Inflammatory macrophage (primary cell): Measurements from ENCODE around the gene MANEAL.
"Not testable (repeated sequence)": the region's sequence is repeated elsewhere in the genome, so short reads cannot be mapped to it uniquely, and the experiment has no call there.

Source experiments
- DNase-seq, 2 donors: peaks; one replicate each; pipeline ENCODE4 v3.0.0-alpha.2; 2020 to 2022
- total RNA-seq, 18 experiments: gene quantifications; one replicate each; lab custom pipeline; 2026; ENCODE audit warnings: mixed read lengths in 6 of 18, inconsistent platforms in 2 of 18; lab: John Stamatoyannopoulos, UW

Gene MANEAL, protein sequence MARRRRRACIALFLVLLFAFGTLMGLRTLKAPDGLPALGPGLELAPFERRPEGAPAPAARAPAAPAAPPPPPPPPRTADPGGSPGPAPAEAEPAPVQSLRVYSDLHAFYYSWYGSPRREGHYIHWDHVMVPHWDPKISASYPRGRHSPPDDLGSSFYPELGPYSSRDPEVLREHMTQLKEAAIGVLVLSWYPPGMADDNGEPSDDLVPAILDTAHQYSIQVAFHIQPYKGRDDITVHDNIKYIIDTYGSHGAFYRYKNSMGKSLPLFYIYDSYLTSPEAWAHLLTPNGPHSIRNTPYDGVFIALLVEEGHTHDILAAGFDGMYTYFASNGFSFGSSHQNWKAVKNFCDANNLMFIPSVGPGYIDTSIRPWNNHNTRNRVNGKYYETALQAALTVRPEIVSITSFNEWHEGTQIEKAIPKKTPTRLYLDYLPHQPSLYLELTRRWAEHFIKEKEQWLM
- 2.3 to 13.9 (median 6.9) reads per million in 18 experiments for total RNA-seq

DNA sequence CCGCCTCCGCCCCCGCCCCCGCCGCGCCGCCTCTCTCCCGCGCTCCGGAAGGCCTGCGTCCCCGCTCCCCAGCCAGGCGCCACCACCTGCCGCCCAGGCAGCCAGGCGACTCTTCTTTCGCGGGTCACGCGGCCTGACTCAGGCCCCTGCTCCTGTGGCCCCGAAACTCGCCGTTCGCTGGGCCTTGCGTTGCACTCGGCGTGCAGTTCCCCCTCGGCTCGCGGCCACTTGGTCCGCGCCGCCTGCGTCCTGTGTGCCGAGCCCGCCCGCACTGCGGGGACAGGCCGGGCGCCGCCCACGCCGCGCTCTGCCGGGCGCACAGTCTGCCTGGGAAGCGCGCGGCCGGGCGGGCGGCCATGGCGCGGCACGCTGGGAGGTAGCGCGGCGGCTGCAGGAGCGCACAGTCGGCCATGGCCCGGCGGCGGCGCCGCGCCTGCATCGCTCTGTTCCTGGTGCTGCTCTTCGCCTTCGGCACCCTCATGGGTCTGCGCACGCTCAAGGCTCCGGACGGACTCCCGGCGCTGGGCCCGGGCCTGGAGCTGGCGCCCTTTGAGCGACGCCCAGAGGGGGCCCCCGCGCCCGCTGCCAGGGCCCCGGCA lies at the start of gene MANEAL:
TSS of gene MANEAL (plus strand) at position 75 of the 599 bp plus-strand sequence. CDS start at position 411, 336 bp downstream.
- DNase-seq: peak; percentile 46 to 76

- DNase-seq: no peak
These were observed 46.8 kb upstream of the MANEAL start for GRCh38 chr1:37746806-37747205.

DNA sequence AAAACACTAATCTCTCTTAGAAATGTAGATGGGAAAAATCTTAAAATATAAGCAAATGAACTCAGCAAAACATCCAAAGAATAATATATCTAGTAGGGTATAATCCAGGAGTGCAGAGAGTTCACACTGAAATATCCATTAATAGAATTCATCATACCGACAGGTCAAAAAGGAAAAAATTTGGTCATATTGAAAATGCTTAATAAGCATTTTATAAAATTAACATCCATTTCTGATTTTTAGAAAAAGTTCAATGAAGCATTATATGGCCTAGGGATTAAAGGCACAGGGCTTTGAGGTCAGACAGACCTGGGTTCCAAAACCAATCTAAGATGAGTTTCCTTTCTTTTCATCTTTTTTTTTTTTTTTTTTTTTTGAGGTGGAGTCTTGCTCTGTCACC lies 45.1 kb upstream of the MANEAL start:
- no peak for DNase-seq

GRCh38 chr1:37752213-37752582 lies 41.4 kb upstream of the MANEAL start:
- no peak for DNase-seq

DNA sequence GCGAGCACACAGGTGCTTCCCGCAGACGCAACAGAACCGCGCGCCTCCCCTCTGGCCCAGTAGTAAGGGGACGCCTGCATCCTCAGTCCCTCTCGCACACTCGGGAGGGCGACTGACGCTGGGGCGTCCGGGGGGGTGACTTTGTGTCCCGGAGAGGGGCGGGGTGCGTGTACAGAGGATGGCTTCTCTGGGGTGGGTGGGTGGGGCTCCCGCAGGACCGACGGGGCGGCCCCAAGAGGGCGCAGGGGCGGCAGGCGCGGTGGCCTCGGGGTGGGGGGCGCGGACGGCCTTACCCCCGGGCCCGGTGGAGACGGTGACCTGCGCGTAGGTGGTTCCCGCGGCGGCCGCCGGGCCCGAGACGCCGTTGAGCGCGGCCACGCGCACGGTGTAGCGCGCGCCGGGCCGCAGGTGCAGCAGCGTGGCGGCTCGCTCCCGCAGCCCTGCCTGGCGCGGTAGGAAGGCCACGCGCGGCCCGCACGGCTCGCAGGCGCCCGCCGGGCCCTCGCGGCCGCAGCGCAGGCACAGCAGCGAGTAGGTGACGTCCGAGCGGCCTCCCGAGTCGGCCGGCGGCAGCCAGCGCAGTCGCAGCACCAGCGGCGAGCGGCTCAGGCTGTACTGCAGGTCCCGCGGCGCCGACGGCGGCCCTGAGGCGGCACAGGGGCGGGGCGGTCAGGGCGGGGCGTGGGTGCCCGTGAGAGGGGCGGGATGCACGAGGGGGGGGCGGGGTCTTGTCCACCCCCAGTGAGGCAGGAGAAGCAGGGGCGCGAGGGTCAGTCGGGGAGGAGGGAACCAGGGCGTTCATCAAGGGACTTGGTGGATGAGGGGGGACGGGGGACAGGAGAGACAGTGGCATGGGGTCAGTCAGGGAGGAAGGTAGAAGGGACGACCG lies 40.8 kb upstream of the MANEAL start:
- peak in 1 of 2 donors; percentile 21 for DNase-seq

- DNase-seq: no peak
These were observed 40.0 kb upstream of the MANEAL start for GRCh38 chr1:37753473-37754321.

- peak; percentile 6 to 25 for DNase-seq
These were observed 38.4 kb upstream of the MANEAL start for GRCh38 chr1:37755290-37755689.

DNA sequence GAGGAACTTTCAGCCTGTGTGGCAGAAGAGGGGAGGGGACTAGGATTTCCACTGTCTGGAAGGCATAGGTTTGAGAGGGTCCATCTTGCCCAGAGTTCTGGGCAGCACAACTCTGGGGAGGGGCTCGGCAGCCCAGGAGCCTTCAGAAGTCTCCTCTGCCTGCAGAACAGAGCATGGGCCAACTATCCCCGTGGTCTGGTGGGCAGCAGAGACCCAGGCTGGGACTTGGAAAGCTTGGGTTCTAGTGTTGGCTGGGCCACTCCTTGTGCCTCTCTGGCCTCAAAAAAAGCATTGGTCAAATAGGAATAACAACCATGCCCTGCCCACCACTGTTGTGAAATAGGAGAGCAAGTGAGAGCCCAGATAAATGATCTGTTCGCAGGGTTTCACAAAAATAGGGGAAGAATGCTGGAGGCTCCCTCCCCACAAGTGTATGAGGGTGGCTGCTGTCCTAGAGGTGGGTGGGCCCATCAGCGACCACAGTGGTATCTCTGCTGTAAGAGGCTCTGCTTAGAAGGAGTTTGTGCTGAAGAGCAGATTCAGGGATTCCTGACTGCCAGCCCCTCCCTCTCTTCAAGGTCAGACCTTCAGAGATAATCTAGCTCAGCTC lies 37.6 kb upstream of the MANEAL start:
- peak; percentile 47 to 59 for DNase-seq

- no peak for DNase-seq
These were observed 34.2 kb upstream of the MANEAL start for GRCh38 chr1:37759451-37759850.

- no peak for DNase-seq
These were observed 32.1 kb upstream of the MANEAL start for GRCh38 chr1:37761416-37762095.

GRCh38 chr1:37762516-37762915 lies 31.1 kb upstream of the MANEAL start:
- no peak for DNase-seq

- no peak for DNase-seq
These were observed 29.7 kb upstream of the MANEAL start for GRCh38 chr1:37763791-37764413.

DNA sequence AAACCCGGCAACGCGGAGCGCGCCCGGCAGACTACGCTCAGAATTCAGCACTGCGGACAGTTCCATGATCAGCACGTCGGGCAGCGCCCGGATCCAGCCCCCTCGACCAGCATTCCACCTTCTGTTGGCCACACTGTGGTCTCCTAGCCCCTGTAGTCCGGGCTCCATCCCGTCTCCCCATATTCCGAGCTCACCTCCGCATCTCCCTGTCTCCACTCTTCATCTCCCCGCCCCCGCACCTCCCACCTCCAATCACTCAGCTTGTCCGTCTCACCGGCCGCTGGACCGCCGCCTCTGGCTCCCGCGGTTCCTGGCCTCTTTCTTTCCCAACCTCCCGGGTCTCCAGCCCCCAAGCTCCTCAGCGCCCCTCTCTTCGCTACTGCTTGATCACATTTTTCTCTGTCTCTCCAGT lies 29.2 kb upstream of the MANEAL start:
- peak; percentile 14 to 36 for DNase-seq

- DNase-seq: no peak
These were observed 28.7 kb upstream of the MANEAL start, which contains the start of gene EPHA10 for GRCh38 chr1:37764888-37765441. Gene EPHA10, minus strand, starts transcription at chr1:37765120. Its CDS starts 54 bp downstream, at chr1:37765066.

GRCh38 chr1:37765916-37766664 lies 27.6 kb upstream of the MANEAL start:
- no peak for DNase-seq

DNA sequence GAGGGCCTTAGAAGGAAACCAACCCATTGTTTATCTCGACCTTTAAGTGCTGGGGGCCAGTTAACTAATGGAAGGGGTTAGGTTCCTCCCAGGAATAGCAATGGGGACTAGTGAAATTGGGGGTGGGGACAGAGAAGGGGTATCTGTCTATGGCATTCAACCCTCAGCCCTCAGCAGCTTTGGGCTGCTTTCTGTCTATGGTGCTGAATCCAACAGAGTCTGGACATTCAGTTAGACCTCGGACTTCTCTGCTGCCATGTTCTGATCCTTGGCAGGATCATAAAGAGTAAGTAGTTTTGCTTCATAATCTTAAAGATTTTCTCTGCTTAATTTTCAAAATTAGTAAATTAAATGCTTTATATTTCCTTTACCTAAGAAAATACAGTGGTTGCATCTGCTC lies 26.2 kb upstream of the MANEAL start:
- DNase-seq: no peak

- DNase-seq: not testable (repeated sequence)
These were observed 22.2 kb upstream of the MANEAL start for GRCh38 chr1:37771440-37771839.

- peak in 1 of 2 donors; percentile 7 for DNase-seq
These were observed 16.6 kb upstream of the MANEAL start for GRCh38 chr1:37776946-37777516.

GRCh38 chr1:37778654-37779053 lies 15.0 kb upstream of the MANEAL start:
- no peak for DNase-seq
